Measurements from ENCODE around the gene SH3BGRL2.

GRCh38 chr6:79670789-79671188 is 39.7 kb downstream of the SH3BGRL2 start:
- no peak for TF ChIP-seq CTCF (IDR thresholded peaks at IDR 0.05)
- TF ChIP-seq POLR2AphosphoS5 (IDR thresholded peaks at IDR 0.05): no peak
- no peak for TF ChIP-seq POLR2A (IDR thresholded peaks at IDR 0.05)
- no peak for TF ChIP-seq EP300 (IDR thresholded peaks at IDR 0.05)

All from gastroesophageal sphincter (tissue), 3 donors.